ENCODE data around the gene APOH. TPM values are rescaled to one million over a fixed set of nuclear protein-coding genes. Genes with fewer than 3 reads are reported as not detected.

Gene APOH
- total RNA-seq, 4 donors from 2014 or later = not detected

GRCh38 chr17:66234611-66235010 lies 5.4 kb upstream of the APOH start:
- H3K4me3 ChIP-seq (ENCODE audit: low read depth, poor library complexity, severe bottlenecking) = no peak overlapping the region
- intact Hi-C loops (cut with DNase I; ENCODE audit: low total_unique reads) = no loop called here
- no peak for TF ChIP-seq POLR2A (IDR thresholded peaks at IDR 0.05)
- no peak for TF ChIP-seq CTCF (IDR thresholded peaks at IDR 0.05)
- no peak for DNase-seq (ENCODE audit: low spot score in 2 of 2)
- 85 to 86% methylated on average over 3 of the region's 3 CpGs for WGBS, 2 donors

- H3K4me3 ChIP-seq (ENCODE audit: low read depth, poor library complexity, severe bottlenecking) = no peak overlapping the region
- WGBS, 2 donors = 77 to 78% methylated on average over 8 of the region's 8 CpGs
- no peak for DNase-seq (ENCODE audit: low spot score in 2 of 2)
- intact Hi-C loops (cut with DNase I; ENCODE audit: low total_unique reads) = no loop called here
- TF ChIP-seq CTCF (IDR thresholded peaks at IDR 0.05) = no peak
- no peak for TF ChIP-seq POLR2A (IDR thresholded peaks at IDR 0.05)
These were observed 4.0 kb upstream of the APOH start for GRCh38 chr17:66233023-66233753.

DNA sequence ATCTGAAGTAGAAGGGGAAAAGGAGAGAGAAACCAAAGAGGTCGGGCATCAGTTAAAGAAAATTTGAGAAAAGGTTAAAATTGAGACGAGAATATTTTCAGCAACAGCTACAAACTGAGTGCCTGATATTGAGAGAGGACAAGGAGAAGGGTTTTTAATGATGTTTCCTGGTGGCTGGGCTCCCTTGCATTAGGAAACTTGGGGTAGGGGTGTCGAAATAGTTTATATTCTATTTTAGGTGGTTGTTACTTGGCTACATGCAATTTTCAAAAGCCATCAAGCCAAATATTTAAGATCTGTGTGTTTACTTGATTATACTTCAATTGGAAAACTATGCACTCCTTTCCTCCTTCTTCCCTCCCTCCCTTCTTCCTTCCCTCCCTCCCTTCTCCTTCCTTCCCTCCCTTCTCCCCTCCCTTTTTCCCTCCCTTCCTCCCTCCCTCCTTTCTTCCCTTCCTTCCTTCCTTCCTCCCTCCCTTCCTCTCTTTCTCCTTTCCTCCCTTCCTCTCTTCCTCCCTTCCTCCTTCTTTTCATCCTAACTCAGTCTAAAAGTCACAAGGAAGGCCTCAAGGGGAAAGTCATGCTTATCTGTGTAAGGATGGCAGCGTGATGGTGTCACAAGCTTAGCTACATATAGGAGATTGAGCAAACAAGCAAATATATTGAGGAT lies 1.8 kb upstream of the APOH start:
- TF ChIP-seq POLR2A (IDR thresholded peaks at IDR 0.05) (no peak), CTCF (IDR thresholded peaks at IDR 0.05) (no peak)
- 87 to 88% methylated on average over 4 of the region's 4 CpGs for WGBS, 2 donors
- intact Hi-C loops (cut with DNase I; ENCODE audit: low total_unique reads) = no loop called here
- H3K4me3 ChIP-seq (ENCODE audit: low read depth, poor library complexity, severe bottlenecking) = no peak overlapping the region
- DNase-seq (ENCODE audit: low spot score in 2 of 2) = no peak

DNA sequence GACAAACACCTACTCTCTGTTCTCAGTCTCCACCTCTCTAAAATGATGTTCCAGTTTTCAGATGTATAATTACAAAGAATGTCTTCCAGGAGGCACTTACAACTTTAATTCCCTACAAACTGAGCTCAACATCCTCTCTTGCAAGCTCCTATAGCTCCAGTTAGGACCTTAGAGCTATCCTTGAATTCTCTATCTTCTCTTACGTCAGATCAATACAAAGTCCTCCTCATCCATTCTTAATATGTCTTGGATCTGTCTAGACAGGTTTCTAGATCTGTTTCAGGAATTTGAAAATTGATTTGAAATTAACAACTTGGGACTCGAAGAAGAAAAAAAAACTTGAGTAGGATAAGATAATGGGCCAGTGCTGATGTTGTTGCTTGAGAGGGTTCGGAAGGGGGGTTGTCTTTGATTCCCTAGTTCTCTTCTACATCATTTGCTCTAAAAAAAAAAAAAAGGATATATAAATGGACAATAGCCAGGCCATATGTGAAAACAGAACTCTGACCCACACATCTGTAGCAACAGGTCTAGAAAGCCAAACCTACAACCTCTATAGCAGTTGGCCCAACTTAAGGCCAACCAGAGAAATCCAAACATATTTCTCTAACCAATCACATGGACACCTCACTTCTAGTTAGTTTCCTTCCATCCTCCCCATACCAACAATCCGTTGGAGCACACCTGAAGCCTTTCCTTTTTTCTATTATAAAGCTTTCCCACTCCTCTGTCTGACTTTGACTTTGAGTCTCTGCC lies 746 bp upstream of the APOH start:
- 76 to 77% methylated on average over 4 of the region's 4 CpGs for WGBS, 2 donors
- DNase-seq (ENCODE audit: low spot score in 2 of 2) = no peak
- intact Hi-C loops (cut with DNase I; ENCODE audit: low total_unique reads) = no loop called here
- TF ChIP-seq CTCF (IDR thresholded peaks at IDR 0.05) (no peak), POLR2A (IDR thresholded peaks at IDR 0.05) (no peak)
- H3K4me3 ChIP-seq (ENCODE audit: low read depth, poor library complexity, severe bottlenecking) = no peak overlapping the region

GRCh38 chr17:66227212-66228045 lies 1.8 kb downstream of the APOH start:
- intact Hi-C loops (cut with DNase I; ENCODE audit: low total_unique reads) = no loop called here
- 90 to 93% methylated on average over 4 of the region's 4 CpGs for WGBS, 2 donors
- H3K4me3 ChIP-seq (ENCODE audit: low read depth, poor library complexity, severe bottlenecking) = no peak overlapping the region
- DNase-seq (ENCODE audit: low spot score in 2 of 2) = no peak
- no peak for TF ChIP-seq POLR2A (IDR thresholded peaks at IDR 0.05)
- no peak for TF ChIP-seq CTCF (IDR thresholded peaks at IDR 0.05)
